B cell (primary cell): Measurements from ENCODE around the gene C21orf58.

Experiments used
- CTCF ChIP-seq: fragments of 200-600 bp; IDR thresholded peaks from one replicate; pipeline ENCODE4 v1.8.0; 2022; ENCODE audit warnings: antibody characterized with exemption, mild to moderate bottlenecking
- EZH2 ChIP-seq: IDR thresholded peaks from 2 replicates; pipeline ENCODE4 v1.6.1; 2012; ENCODE audit warnings: borderline replicate concordance, low read depth, mild to moderate bottlenecking, moderate library complexity, low read length; ENCODE audit not compliant: insufficient read depth, poor library complexity, severe bottlenecking

- TF ChIP-seq CTCF, result no peak
- no peak for TF ChIP-seq EZH2
These were observed 69.3 kb downstream of the C21orf58 start for GRCh38 chr21:46254208-46254975.
